ENCODE measurements around the gene ZMYND8.
A peak's percentile ranks its signal among the peaks of the same experiment; 100 is the strongest.
"Not testable (repeated sequence)": the region's sequence is repeated elsewhere in the genome, so short reads cannot be mapped to it uniquely, and the experiment has no call there.

Gene ZMYND8

DNA sequence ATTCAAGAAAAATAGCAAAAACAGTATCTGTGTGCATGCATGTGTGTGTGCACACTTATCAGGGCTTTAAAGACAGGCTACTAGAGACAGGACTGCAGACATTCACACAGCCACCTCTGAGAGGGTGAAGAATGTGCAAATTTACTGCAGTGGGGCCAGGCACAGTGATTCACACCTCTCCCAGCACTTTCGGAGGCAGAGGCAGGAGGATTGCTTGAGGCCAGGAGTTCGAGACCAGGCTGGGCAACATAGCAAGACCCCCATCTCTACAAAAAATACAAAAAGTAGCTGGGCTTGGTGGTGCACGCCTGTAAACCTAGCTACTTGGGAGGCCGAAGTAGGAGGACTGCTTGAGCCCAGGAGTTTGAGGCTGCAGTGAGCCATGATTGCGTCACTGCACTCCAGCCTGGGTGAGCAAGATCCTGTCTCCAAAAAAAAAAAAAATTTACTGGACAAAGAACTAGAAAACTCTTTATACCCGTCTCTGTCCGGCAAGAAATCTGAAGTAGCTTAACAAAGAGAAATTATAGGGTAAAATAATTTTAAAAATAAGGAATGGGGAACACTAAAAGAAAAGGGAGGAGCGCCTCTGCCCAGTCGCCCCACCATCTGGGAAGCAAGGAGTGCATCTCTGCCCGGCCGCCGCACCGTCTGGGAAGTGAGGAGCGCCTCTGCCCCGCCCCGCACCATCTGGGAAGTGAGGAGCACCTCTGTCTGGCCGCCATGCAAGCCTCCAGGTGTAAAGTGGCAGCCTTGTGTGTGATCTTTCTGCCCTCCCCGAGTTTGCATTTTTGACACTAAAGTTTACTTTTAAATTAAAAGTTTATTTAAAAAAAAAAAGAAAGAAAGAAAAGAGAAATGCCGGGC lies 105.1 kb downstream of the ZMYND8 start:
- FAIRE-seq (no peak), DNase-seq (ENCODE audit: low spot score) (no peak)

DNA sequence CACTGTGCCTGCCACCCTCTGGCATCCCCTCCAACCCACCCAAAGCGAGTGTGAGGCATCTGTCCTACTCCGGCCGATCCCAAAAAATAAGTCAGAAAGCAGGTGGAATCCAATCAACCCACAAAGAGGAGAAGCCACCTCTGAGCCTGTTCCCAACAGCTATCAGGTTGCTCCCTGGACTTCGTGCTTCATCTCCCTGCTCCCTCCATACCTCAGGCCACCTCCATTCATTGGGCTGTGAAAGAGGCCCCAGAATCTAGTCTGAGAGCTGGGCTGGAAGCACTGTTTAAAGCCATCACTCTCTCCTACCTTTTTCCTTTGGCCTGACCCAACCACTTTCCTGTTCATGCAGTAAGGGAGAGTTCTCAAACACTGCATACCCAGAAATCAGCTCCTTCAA lies 106.1 kb downstream of the ZMYND8 start:
- DNase-seq (ENCODE audit: low spot score) (no peak), FAIRE-seq (no peak)

DNA sequence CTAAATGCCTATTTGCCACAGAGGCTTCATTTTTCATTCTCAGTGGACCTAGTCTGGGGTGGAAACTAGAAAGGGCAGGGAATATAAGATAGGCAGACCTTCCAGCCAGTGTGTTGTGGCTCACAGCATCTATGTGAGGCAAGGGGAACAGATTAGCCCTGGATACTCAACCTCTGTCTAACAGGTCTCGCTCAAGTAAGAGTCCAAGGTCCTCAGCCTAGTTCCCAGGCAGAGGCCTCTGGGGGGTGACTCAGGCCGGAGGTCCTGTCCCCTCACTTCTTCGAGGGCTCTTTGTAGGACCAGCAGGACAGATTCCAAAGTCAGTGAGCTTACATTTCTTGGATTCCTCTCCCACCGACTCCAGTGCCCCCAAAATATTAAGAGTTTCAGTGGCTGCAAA lies 106.6 kb downstream of the ZMYND8 start:
- no peak for FAIRE-seq
- no peak for DNase-seq (ENCODE audit: low spot score)

DNA sequence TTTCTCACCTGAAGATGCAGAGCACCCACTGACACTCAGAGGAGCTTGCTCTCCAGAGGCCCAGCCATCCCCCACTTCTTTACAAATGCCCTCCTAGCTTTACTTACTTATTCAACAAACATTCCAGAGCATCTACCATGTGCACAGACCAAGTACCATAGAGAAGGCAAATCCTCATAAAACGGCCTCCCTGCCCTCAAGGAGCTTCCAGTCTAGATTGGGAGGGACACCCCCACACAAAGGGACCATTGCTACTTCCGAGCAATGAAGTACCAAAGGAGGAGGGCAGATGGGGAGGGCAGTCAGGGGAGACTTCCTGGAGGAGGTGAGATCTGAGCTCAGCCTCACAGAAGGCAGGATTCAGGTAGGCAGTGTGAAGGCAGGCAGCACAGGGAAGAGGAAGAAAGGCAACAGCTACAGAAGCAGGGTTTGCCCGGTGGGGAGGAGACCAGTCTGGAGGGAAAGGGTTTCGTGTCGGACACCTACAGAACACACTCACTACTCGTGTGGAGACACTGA lies 108.0 kb downstream of the ZMYND8 start:
- no peak for FAIRE-seq
- no peak for DNase-seq (ENCODE audit: low spot score)

DNA sequence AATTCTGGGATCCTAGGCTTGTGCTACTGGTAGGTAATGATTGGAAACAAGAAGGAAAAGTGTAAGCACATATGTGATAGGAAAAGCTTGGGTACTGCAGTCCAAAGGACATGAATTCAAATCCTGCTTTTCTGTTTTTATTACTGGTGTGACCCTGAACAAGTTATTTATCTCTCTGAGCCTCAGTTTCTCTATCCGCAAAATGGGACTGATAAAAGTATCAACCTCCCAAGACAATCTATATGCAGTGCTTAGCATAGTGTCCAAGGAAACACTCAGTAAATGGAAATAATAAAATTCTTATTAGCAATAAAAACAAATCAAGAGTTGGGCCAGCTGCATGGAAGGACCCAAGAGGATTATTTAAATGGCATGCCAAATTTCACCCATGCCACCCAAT lies 108.5 kb downstream of the ZMYND8 start:
- DNase-seq (ENCODE audit: low spot score): no peak
- no peak for FAIRE-seq

DNA sequence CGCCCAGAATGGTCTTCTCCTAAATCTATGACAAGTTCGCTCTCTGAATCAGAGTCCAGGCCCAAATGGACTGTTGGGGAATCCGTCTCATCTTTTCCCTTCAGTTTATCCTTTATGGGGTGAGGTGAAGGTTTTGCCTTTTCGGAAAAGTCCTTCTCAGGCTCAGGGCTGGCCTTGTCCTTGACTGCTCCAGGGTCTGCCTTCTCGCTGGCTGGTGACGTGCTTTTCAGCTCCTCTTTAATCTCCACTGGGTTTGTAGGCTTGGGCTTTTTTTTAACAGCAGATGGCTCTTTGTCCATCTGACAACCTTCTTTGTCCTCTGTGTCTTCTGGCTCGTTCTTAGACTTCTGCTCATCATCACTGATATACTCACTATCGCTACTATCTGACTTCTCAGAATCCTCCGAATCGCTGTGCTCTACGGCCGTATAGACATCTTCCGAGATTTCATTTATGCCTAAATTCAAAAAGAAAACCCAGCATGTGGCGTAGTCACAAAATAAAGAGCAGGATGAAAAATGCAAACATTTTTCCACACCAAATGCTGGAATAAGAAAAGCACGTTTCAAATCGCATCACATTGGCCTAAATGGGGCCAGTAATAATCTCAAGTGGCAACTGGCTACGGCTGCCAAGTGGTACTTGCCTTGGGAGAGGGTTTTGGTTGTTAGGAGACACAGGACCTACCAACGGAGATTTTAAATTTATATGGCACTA lies 110.3 kb downstream of the ZMYND8 start:
- DNase-seq (ENCODE audit: low spot score): no peak
- no peak for FAIRE-seq

DNA sequence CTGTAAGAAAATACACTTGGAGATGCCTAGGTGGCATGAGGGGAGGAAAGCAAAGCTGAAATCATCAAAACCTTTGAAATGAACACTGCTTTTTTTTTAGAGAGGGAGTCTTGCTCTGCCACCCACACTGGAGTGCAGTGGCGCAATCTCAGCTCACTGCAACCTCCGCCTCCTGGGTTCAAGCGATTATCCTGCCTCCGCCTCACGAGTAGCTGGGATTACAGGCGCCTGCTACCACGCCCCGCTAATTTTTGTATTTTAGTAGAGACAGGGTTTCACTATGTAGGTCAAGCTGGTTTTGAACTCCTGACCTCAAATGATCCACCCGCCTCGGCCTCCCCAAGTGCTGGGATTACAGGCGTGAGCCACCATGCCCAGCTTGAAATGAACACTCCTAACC lies 111.3 kb downstream of the ZMYND8 start:
- not testable (repeated sequence) for DNase-seq (ENCODE audit: low spot score); FAIRE-seq

DNA sequence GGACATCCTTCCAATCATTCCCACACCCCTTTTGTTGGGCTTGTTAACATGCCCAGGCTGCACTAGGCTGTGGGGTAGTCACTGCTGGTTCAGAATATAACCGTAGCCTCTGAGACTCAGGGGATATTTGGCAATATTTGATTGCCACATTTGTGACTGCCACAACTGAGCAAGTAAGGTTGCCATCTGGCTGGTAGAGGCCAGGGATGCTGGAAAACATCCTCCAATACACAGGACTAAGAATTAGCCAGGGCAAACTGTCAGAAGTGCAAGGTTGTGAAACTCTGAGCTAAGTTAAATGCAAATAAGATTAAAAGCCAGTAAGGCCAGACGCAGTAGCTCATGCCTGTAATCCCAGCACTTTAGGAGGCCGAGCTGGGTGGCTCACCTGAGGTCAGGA lies 112.0 kb downstream of the ZMYND8 start:
- DNase-seq (ENCODE audit: low spot score) (no peak), FAIRE-seq (no peak)

DNA sequence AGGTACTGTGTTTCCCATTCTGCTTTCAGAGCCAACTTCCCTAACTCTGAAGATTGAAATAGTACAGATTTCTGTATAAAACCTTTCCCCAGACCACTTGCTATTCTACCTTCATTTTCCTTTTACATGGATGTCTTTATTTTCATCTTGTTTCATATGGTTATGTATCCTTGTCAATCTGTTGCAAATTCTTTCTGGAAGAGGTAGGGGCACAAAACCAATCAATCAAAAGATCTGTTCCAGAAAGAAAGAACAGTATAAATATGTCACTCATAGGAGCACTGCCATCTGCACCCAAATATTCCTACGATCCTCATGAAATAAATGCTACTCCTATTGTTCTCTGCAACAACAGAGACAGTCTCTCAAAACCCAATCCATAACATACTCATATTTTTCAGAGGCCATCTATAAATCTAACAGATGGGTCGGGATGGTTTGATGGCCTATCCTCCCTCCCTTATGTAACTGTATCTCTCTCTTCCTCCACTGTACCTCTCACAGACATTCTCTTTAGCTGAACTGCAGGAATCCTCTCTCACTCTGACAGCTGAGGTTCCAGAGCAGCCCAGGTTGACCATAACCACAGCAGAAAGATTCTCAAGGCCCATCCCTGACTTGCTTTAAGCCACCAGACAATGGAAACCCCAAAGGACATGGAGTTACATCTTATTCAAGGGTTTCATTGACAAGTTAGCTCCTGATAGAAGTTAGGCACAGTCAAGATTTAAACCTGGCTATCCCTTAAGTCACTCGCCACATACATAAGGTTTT lies 112.8 kb downstream of the ZMYND8 start:
- FAIRE-seq (no peak), DNase-seq (ENCODE audit: low spot score) (no peak)

DNA sequence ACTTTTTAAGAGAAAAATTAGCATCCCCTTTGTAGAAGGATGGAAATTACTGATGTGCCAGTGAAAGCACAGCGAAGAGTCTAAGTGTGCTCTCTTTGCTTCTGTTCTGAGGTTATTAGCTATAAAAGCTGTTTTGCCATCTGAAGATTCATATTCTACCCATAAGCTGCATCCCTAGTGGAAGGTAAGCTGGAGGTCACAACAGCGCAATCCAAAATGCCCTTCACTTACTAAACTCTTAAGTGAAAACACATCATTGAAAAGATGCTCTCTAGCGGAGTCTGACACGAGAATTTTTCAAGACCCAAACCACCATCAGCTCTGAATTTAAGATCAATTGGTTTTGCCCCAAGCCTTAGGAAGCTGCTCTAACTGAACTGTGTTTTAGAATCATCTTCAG lies 113.5 kb downstream of the ZMYND8 start:
- DNase-seq (ENCODE audit: low spot score): no peak
- FAIRE-seq: no peak

DNA sequence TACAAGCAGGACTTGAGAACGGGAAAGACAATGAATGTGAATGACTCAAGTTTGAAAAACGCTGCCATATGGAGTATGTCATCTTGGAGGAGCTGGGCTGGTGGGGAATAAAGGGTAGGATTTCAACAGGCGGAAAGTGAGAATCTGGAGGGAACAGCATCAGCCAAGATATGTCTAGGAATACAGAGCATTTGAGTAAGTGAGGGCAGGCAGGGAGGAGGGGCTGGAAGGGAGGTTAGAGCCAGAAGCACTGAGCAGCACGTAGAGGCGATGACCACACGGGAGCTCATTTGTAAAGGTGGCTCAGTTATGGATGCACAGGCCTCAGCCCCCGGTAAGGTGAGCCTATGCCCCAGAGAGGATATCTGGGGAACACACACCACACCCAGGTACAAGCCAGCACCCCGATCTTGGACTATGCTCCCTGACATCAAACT lies 115.1 kb downstream of the ZMYND8 start:
- peak; percentile 22 for DNase-seq (ENCODE audit: low spot score)
- FAIRE-seq: no peak

DNA sequence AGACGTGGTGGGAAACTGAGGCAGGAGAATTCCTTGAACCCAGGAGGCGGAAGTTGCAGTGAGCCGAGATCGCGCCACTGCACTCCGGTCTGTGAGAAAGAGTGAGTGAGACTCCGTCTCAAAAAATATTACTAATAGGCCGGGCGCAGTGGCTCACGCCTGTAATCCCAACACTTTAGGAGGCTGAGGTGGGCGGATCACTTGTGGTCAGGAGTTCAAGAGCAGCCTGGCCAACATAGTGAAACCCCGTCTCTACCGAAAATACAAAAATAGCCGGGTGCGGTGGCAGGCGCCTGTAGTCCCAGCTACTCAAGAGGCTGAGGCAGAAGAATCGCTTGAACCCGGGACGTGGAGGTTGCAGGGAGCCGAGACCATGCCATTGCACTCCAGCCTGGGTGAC lies 116.4 kb downstream of the ZMYND8 start:
- not testable (repeated sequence) for DNase-seq (ENCODE audit: low spot score); FAIRE-seq

DNA sequence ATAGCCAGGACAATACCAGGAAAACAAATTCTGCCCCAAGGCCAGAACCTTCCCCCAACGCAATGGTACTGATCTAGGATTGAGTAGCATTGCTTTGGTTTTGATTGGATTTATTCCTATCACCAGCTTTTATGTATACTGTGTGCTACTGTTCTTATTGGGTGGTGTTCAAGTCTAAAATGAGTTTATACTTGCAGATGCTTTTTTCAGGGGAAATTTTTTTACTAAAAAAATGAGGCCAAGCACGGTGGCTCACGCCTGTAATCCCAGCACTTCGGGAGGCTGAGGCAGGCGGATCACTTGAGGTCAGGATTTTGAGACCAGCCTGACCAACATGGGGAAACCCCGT lies 116.8 kb downstream of the ZMYND8 start:
- no peak for FAIRE-seq
- no peak for DNase-seq (ENCODE audit: low spot score)

DNA sequence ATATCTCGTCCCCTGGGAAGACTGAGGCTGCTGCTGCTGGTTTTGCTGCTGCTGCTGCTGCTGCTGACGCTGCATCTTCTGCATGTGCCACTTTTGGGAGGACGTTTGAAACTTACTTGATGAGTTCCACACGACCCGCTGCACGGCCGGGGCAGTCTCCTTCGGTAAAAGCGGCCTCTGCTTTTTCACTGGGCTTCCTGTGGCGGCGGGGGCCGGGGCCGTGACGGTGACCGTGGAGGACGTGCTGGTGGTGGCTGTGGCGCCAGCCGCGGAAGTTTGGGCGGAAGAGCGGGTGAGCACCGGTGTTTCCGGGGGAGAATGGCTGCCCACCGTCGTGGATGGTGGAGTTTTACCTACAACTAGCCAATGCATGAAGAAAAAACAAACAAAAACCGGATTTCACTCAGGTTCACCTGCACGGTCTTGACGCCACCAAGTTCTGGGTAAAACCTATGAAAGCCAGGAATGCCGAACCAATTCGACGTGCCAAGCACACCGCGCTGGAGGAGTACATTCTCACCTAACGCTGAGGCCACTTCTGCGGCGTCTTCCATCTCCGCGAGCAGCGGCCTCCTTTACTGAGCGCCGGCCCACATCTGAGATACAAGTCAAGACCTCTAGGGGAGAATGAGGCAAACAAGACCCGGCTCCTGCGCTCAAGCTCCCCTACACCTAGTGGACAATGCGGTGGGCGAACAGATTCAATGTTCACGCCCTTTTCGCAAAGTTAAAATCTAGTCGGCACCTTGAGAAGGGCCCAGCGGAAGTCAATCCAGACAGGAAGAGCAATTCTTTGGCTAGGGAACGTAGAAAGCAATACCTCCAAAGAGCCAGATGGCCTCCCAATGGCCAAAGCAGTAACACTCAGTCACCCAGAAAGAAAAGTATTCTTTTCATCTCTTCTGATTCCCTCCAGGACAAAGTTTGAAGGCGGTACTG lies 117.5 kb downstream of the ZMYND8 start:
- DNase-seq (ENCODE audit: low spot score) (no peak), FAIRE-seq (no peak)

DNA sequence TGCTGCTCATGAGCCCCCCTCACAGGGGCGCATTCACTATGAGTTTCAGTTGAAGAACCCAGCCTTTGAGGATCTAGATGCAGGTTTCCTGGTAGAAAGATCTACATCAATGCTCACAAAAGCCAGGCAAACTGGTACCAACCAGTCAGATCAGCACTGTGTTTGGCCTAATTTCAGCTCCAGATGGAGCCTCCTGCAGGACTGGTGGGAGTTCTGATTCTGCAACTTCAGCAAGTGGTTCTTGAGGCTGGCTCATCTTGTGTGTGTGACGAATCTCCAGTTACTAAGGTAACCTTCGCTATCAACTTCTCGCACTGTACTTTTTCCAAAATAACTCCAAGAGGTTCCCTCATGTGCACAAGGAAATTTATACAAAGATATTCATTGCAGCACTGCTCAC lies 118.8 kb downstream of the ZMYND8 start:
- DNase-seq (ENCODE audit: low spot score) (no peak), FAIRE-seq (no peak)

DNA sequence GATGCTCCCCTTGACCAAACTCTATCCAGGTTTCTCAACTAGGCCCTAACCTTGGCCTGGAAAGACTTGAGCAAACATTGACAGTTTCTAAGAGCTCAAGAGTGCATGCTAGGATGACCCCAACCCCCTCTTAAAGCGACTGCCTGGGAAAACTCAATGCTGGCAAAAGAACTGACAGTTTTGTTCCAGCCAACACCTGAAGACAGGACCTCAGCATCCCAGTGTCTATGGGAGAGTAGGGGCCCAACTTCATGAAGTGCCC lies 119.9 kb downstream of the ZMYND8 start:
- no peak for FAIRE-seq
- DNase-seq (ENCODE audit: low spot score): no peak

DNA sequence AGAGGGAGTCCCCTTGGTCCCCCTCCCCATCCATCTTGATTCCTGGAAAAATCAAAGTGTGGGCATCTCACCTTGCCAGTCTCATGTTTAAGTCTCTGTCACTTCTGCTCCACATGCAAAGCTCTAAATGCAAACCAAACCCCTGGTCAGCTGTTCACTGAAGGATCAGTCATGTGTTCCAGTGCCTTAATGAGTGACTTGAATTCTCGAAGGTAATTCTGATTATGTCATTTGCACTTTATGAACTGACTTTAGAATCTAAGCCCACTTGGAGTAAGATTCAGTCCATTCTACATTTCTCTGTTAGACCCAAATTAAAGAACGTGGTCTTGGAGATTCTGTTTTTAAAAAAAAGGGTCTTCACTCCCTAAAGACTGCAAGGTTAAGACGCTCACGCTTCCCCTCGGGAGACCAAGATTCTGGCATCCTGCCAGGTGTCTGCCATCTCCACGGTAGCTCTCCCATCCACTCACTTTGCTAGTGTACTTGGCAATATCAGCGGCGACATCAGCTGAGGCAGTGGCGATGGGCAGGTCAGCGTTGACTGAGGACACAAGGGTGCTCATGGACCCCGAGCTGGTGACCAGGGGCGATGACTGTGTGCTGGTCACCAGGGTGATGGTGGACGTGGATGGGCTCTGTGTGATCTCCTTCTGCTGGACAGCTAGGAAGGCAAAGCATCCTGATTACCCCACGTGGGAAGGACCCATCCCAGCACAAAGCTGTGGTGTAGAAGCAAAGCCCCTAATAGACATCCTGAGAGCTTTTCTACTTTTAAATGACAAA lies 120.5 kb downstream of the ZMYND8 start:
- no peak for FAIRE-seq
- DNase-seq (ENCODE audit: low spot score): no peak

DNA sequence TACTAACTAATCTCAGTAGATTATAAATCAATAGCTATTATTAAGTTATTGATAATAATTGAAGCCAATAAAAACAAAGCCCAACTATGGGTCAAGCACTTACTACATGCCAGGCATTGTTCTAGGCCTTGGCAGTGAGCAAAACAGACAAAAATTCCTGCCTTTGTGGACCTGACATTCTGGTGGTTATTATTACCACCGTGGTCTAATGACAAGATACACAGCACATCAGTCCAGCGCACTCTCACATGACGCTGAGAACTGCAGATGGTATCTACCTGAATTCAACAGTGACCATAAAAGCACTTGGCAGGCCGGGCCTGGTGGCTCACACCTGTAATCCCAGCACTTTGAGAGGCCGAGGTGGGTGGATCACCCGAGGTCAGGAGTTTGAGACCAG lies 121.4 kb downstream of the ZMYND8 start:
- FAIRE-seq (no peak), DNase-seq (ENCODE audit: low spot score) (no peak)

DNA sequence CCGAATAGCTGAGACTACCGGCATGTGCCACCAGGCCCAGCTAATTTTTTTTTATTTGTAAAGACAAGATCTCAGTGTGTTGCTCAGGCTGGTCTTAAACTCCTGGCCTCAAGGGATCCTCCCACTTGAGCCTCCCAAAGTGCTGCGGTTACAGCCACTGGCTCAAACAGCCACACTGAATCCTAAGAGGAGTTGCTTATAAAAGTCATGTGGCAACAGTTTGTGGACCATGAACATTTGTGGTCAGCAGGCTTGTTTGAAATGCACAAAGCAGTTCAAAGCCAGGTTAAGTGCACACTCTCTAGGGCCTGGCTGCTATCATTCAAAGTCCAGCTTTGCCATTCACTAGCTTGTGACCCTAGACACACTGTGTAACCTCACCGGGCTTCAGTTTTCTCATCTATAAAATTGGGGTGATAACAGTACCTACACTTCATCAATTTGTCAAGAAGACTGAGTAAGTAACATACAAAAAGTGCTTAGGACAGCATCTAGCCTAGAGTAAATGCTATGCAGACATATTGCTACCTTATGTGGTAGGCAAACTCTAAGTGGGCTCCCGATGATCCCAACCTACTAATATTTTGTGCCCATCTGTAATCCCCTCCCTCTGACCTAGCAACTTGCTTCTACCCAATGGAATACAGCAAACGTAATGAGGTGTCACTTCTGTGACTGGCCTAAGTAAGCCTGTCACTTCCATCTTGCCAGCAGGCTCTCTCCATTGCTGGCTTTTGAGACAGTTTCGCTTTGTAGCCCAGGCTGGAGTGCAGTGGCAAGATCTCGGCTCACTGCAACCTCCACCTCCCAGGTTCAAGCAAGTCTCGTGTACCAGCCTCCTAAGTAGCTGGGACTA lies 122.9 kb downstream of the ZMYND8 start:
- DNase-seq (ENCODE audit: low spot score): no peak
- FAIRE-seq: no peak
